ENCODE results near the gene MICA.

DNA sequence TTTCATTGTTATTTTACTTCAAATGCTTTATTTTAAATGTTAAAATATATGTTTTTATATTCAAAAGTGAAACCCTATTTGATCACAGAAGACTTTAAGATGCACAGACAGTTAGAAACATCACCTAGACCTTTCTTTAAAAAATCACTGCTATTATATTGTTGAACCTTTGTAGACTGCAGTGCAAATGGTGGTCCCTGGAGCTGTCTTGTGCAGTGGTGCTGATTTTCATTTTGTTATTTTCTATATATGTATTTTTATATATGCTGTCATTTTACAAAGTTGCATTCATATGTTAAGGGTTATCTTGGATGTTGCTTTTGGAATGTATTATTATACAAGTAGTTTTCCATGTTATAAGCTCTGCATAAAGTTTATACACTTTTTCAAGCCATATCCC, 27.7 kb upstream of the MICA start:
- TF ChIP-seq EZH2 (optimal IDR thresholded peaks at IDR 0.05; ENCODE audit: low read depth, low read length) (no peak), CTCF (IDR thresholded peaks at IDR 0.05; ENCODE audit: low read length) (no peak)
